Endothelial cell of umbilical vein (primary cell): ENCODE measurements around the gene PTPRD. TPM values are rescaled to one million over a fixed set of nuclear protein-coding genes. Genes with fewer than 3 reads are reported as not detected.

Experiments used
- BruUV-seq: library from RNA; stranded (reverse); fragments of 400-500 nt; replicated peaks from 2 replicates; lab custom pipeline; 2021; lab: Mats Ljungman, UMichigan
- CTCF ChIA-PET: fragments of 300-600, 350-600 bp; sonication (Branson Sonifier 250); formaldehyde crosslinking; loops from one replicate; lab custom pipeline; 2021; ENCODE audit warnings: antibody characterized with exemption, inconsistent platforms; lab: Charles Lee
- POLR2A ChIA-PET: fragments of 300-600, 350-600 bp; sonication (Branson Sonifier 250); formaldehyde crosslinking; loops from one replicate; lab custom pipeline; 2021; ENCODE audit warnings: antibody characterized with exemption, inconsistent platforms; lab: Charles Lee
- DNase-seq: peaks from one replicate; pipeline ENCODE4 v3.0.0-alpha.2; 2011; ENCODE audit warnings: low read depth, low spot score
- FAIRE-seq: peaks from 2 replicates; lab custom pipeline; 2011; peaks lifted over from hg19 to GRCh38; lab: Jason Lieb, UNC
- H2AFZ ChIP-seq: 2 replicates; pipeline ENCODE4 v1.6.0; 2012; ENCODE audit warnings: low read depth, low read length, control low read depth, inconsistent platforms
- H3K27ac ChIP-seq: 2 replicates; pipeline ENCODE4 v1.5.1; 2011; ENCODE audit warnings: low read depth, mild to moderate bottlenecking, control low read depth, low read length, moderate library complexity; ENCODE audit not compliant: insufficient read depth
- H3K27me3 ChIP-seq, 2 experiments: 2 replicates each; pipeline versions ENCODE4 v1.6.0 to v1.6.1; 2011; ENCODE audit warnings: low read length in 2 of 2, mixed read lengths in 1 of 2; ENCODE audit not compliant: control insufficient read depth in 2 of 2, insufficient read depth in 2 of 2
- H3K36me3 ChIP-seq, 2 experiments: 2 replicates in 1 of 2; 3 replicates in 1 of 2; pipeline ENCODE4 v1.5.1; 2011; ENCODE audit warnings: low read length in 2 of 2, mild to moderate bottlenecking in 1 of 2, moderate library complexity in 1 of 2; ENCODE audit not compliant: control insufficient read depth in 2 of 2, insufficient read depth in 2 of 2; ENCODE audit errors: extremely low read depth in 1 of 2
- H3K4me1 ChIP-seq: 3 replicates; pipeline ENCODE4 v1.5.1; 2011; ENCODE audit warnings: mild to moderate bottlenecking, low read length; ENCODE audit not compliant: control insufficient read depth, insufficient read depth; ENCODE audit errors: extremely low read depth
- H3K4me2 ChIP-seq: 2 replicates; pipeline ENCODE4 v1.6.1; 2011; ENCODE audit warnings: low read length, control low read depth, mixed read lengths; ENCODE audit not compliant: insufficient read depth
- H3K4me3 ChIP-seq, 3 experiments: fragments of 200-600 bp in 1 of 3; sonication (generic), shearing (Covaris generic) in 1 of 3; replicated peaks in 1 of 3; 2 replicates each; pipeline ENCODE4 v1.5.1; 2011 to 2016; ENCODE audit warnings: control low read depth in 3 of 3, low read length in 3 of 3, mild to moderate bottlenecking in 2 of 3, inconsistent platforms in 1 of 3, low read depth in 1 of 3, moderate library complexity in 1 of 3; ENCODE audit not compliant: insufficient read depth in 1 of 3
- H3K79me2 ChIP-seq: 2 replicates; pipeline ENCODE4 v1.6.0; 2012; ENCODE audit warnings: low read length, inconsistent platforms; ENCODE audit not compliant: control insufficient read depth, insufficient read depth
- H3K9ac ChIP-seq: replicated peaks from 2 replicates; pipeline ENCODE3; 2011; ENCODE audit warnings: low read length, control low read depth; ENCODE audit not compliant: insufficient read depth; ENCODE audit errors: extremely low read depth
- H3K9me1 ChIP-seq: replicated peaks from 3 replicates; pipeline ENCODE4 v1.6.0; 2011; ENCODE audit warnings: mild to moderate bottlenecking, low read length; ENCODE audit not compliant: control insufficient read depth, insufficient read depth; ENCODE audit errors: extremely low read depth
- H3K9me3 ChIP-seq: replicated peaks from 2 replicates; pipeline ENCODE4 v1.5.1; 2012; ENCODE audit warnings: low read length, inconsistent platforms; ENCODE audit not compliant: control insufficient read depth, insufficient read depth
- H4K20me1 ChIP-seq: replicated peaks from 2 replicates; pipeline ENCODE3; 2011; ENCODE audit warnings: mild to moderate bottlenecking, low read length; ENCODE audit not compliant: control insufficient read depth, insufficient read depth; ENCODE audit errors: extremely low read depth
- CTCF ChIP-seq, 2 donors: IDR thresholded peaks; 1 replicate in 1 of 2; 2 replicates in 1 of 2; pipeline ENCODE4 v1.5.1; 2011; ENCODE audit warnings: low read length in 2 of 2, mild to moderate bottlenecking in 2 of 2, moderate library complexity in 2 of 2, control low read depth in 1 of 2, inconsistent platforms in 1 of 2, low read depth in 1 of 2; ENCODE audit not compliant: insufficient read depth in 1 of 2; ENCODE audit errors: extremely low read depth in 1 of 2
- EZH2 ChIP-seq: IDR thresholded peaks from 2 replicates; pipeline ENCODE4 v1.6.1; 2012; ENCODE audit warnings: borderline replicate concordance, low read depth, mild to moderate bottlenecking, moderate library complexity, low read length, inconsistent platforms; ENCODE audit not compliant: severe bottlenecking
- JUN ChIP-seq: IDR thresholded peaks from 2 replicates; pipeline ENCODE4 v1.6.1; 2011; ENCODE audit warnings: borderline replicate concordance, low read depth; ENCODE audit not compliant: insufficient read length, insufficient read depth
- POLR2A ChIP-seq: IDR thresholded peaks from 2 replicates; pipeline ENCODE4 v1.6.1; 2012; ENCODE audit warnings: low read depth, mild to moderate bottlenecking, control low read depth, low read length
- POLR2AphosphoS5 ChIP-seq: IDR thresholded peaks from 2 replicates; pipeline ENCODE4 v1.6.1; 2012; ENCODE audit warnings: low read depth, mild to moderate bottlenecking, control low read depth, low read length, moderate library complexity; ENCODE audit not compliant: insufficient read depth
- dilution Hi-C: fragments of 300-500 bp; cut with MboI; formaldehyde crosslinking; loops from one replicate; pipeline ENCODE4 v1.15.0; 2019; ENCODE audit warnings: low sequenced_read_pairs; ENCODE audit not compliant: extremely low pct_ligation_motif_present
- intact Hi-C: fragments of 100-400 bp; cut with micrococcal nuclease; formaldehyde crosslinking; loops from one replicate; pipeline ENCODE4 v1.10.0; 2022
- polyA plus RNA-seq, 4 experiments: library from polyadenylated mRNA; depleted of rRNA in 3 of 4; stranded (reverse) in 3 of 4; unstranded in 1 of 4; fragments of >200 nt; gene quantifications; 2 replicates each; pipeline versions ENCODE4 v1.2.1 to v1.2.3, GENCODE V29; 2011 to 2012; ENCODE audit warnings: missing spikeins in 1 of 4
- total RNA-seq: library from RNA; stranded (reverse); gene quantifications from 2 replicates; pipeline ENCODE4 v1.2.3, GENCODE V29; 2021

Gene PTPRD
- total and polyA plus RNA-seq, 2 donors (not counting 3 experiments of a cell fraction or from before 2014, with no cell fraction given) = 5.5 to 5.7 TPM

- no peaks in the 10 kb centered on the region for H3K36me3 ChIP-seq
- CTCF ChIA-PET = no interaction called here
- no peak overlapping the region for H3K27ac ChIP-seq
- POLR2A ChIA-PET = no interaction called here
- H3K9ac ChIP-seq = no peak overlapping the region
- H3K79me2 ChIP-seq = no peaks in the 10 kb centered on the region
- no peaks in the 10 kb centered on the region for H4K20me1 ChIP-seq
- FAIRE-seq (no peak), DNase-seq (no peak)
- no peak overlapping the region for H3K4me3 ChIP-seq
- intact Hi-C loops (no loop called here), dilution Hi-C loops (no loop called here)
- no peak overlapping the region for H2AFZ ChIP-seq
- no peak overlapping the region for H3K4me2 ChIP-seq
- BruUV-seq = no TSS peak
- H3K9me1 ChIP-seq = no peaks in the 10 kb centered on the region
- no peaks in the 10 kb centered on the region for H3K27me3 ChIP-seq
- H3K4me1 ChIP-seq = no peaks in the 10 kb centered on the region
- TF ChIP-seq POLR2A (no peak), CTCF (IDR thresholded peaks at IDR 0.05; ENCODE audit: extremely low read depth in 1 of 2, insufficient read depth in 1 of 2, low read depth in 1 of 2, low read length in 2 of 2) (no peak)
- H3K9me3 ChIP-seq = no peaks in the 10 kb centered on the region
Measured at GRCh38 chr9:8329561-8330283, 2283.1 kb downstream of the PTPRD start.

GRCh38 chr9:8315211-8315610 lies 2297.6 kb downstream of the PTPRD start:
- H4K20me1 ChIP-seq = no peaks in the 10 kb centered on the region
- intact Hi-C loops (no loop called here), dilution Hi-C loops (no loop called here)
- no peaks in the 10 kb centered on the region for H3K36me3 ChIP-seq
- H3K4me2 ChIP-seq = no peak overlapping the region
- FAIRE-seq = no peak
- H2AFZ ChIP-seq = no peak overlapping the region
- H3K9me1 ChIP-seq = no peaks in the 10 kb centered on the region
- no peak for DNase-seq
- ChIA-PET POLR2A (no interaction called here), CTCF (no interaction called here)
- no peaks in the 10 kb centered on the region for H3K79me2 ChIP-seq
- no peaks in the 10 kb centered on the region for H3K4me1 ChIP-seq
- no peaks in the 10 kb centered on the region for H3K27me3 ChIP-seq
- BruUV-seq = no TSS peak
- no peak overlapping the region for H3K9ac ChIP-seq
- H3K9me3 ChIP-seq = no peaks in the 10 kb centered on the region
- H3K4me3 ChIP-seq = no peak overlapping the region
- TF ChIP-seq CTCF (IDR thresholded peaks at IDR 0.05; ENCODE audit: extremely low read depth in 1 of 2, insufficient read depth in 1 of 2, low read depth in 1 of 2, low read length in 2 of 2) (no peak), EZH2 (no peak), POLR2AphosphoS5 (no peak), JUN (no peak)
- no peak overlapping the region for H3K27ac ChIP-seq
